HEK293T (cell line): ENCODE measurements around the gene IFT81.
"Not testable (repeated sequence)": the region's sequence is repeated elsewhere in the genome, so short reads cannot be mapped to it uniquely, and the experiment has no call there.

Source experiments
- CTCF ChIA-PET: fragments of 350-600 bp; formaldehyde crosslinking; extraction: SDS; loops from one replicate; lab custom pipeline; 2021; ENCODE audit warnings: antibody characterized with exemption, inconsistent platforms; lab: Yijun Ruan, JAX
- POLR2A ChIA-PET: fragments of 350-600 bp; formaldehyde crosslinking; extraction: SDS; loops from one replicate; lab custom pipeline; 2020; ENCODE audit warnings: antibody characterized with exemption, inconsistent platforms; lab: Yijun Ruan, JAX
- DNase-seq: peaks from one replicate; pipeline ENCODE4 v3.0.0; 2012; ENCODE audit warnings: mixed read lengths; ENCODE audit errors: extremely low spot score
- ARNT ChIP-seq: fragments of 450-650 bp; IDR thresholded peaks from 2 replicates; pipeline ENCODE4 v1.6.1; 2017; ENCODE audit warnings: mild to moderate bottlenecking
- BHLHE40 ChIP-seq: fragments of 450-650 bp; IDR thresholded peaks from 2 replicates; pipeline ENCODE4 v1.6.1; 2016; ENCODE audit warnings: mild to moderate bottlenecking, moderate library complexity, borderline replicate concordance
- CTBP1 ChIP-seq: fragments of 450-650 bp; IDR thresholded peaks from 2 replicates; pipeline ENCODE4 v1.6.1; 2016; ENCODE audit warnings: borderline replicate concordance
- ELF4 ChIP-seq: fragments of 450-650 bp; IDR thresholded peaks from 2 replicates; pipeline ENCODE4 v1.6.1; 2017; ENCODE audit warnings: antibody characterized with exemption
- FOXA1 ChIP-seq: fragments of 450-650 bp; IDR thresholded peaks from 2 replicates; pipeline ENCODE4 v1.6.1; 2016; ENCODE audit warnings: mild to moderate bottlenecking
- FOXK2 ChIP-seq: fragments of 450-650 bp; IDR thresholded peaks from 2 replicates; pipeline ENCODE4 v1.6.1; 2016; ENCODE audit warnings: mild to moderate bottlenecking
- FOXM1 ChIP-seq: fragments of 450-650 bp; IDR thresholded peaks from 2 replicates; pipeline ENCODE4 v1.6.1; 2017; ENCODE audit warnings: mild to moderate bottlenecking, borderline replicate concordance
- HDGF ChIP-seq: fragments of 450-650 bp; IDR thresholded peaks from 2 replicates; pipeline ENCODE4 v1.6.1; 2017; ENCODE audit warnings: antibody characterized with exemption, borderline replicate concordance
- L3MBTL2 ChIP-seq: fragments of 450-650 bp; conservative IDR thresholded peaks from 2 replicates; pipeline ENCODE4 v1.6.1; 2016; ENCODE audit warnings: mild to moderate bottlenecking
- LEF1 ChIP-seq: fragments of 450-650 bp; IDR thresholded peaks from 2 replicates; pipeline ENCODE4 v1.6.1; 2017; ENCODE audit warnings: mild to moderate bottlenecking, borderline replicate concordance
- NFRKB ChIP-seq: fragments of 450-650 bp; IDR thresholded peaks from 2 replicates; pipeline ENCODE4 v1.6.1; 2016; ENCODE audit warnings: mild to moderate bottlenecking, moderate library complexity
- PKNOX1 ChIP-seq: fragments of 450-650 bp; IDR thresholded peaks from 2 replicates; pipeline ENCODE4 v1.6.1; 2016
- SP1 ChIP-seq: fragments of 450-650 bp; IDR thresholded peaks from 2 replicates; pipeline ENCODE4 v1.6.1; 2017
- SUZ12 ChIP-seq: fragments of 450-650 bp; IDR thresholded peaks from 2 replicates; pipeline ENCODE4 v1.6.1; 2016; ENCODE audit warnings: mild to moderate bottlenecking
- TARDBP ChIP-seq: fragments of 450-650 bp; IDR thresholded peaks from 2 replicates; pipeline ENCODE4 v1.6.1; 2016
- ZNF384 ChIP-seq: fragments of 450-650 bp; IDR thresholded peaks from 2 replicates; pipeline ENCODE4 v1.6.1; 2016

IFT81 gene

GRCh38 chr12:110116623-110117022, 7.5 kb upstream of the IFT81 start:
- ChIA-PET CTCF (no interaction called here), POLR2A (no interaction called here)
- no peak for DNase-seq
- no peak for TF ChIP-seq SUZ12
- no peak for TF ChIP-seq BHLHE40
- no peak for TF ChIP-seq SP1
- no peak for TF ChIP-seq FOXK2
- TF ChIP-seq PKNOX1: no peak
- no peak for TF ChIP-seq ELF4
- no peak for TF ChIP-seq ZNF384
- no peak for TF ChIP-seq HDGF
- TF ChIP-seq NFRKB: no peak
- no peak for TF ChIP-seq CTBP1
- no peak for TF ChIP-seq FOXM1
- TF ChIP-seq L3MBTL2: no peak
- TF ChIP-seq FOXA1: no peak
- TF ChIP-seq LEF1: no peak

GRCh38 chr12:110117210-110117609, 6.9 kb upstream of the IFT81 start:
- CTCF ChIA-PET, POLR2A ChIA-PET, DNase-seq: not testable (repeated sequence)
- peak; percentile 92 for TF ChIP-seq ZNF384

- TF ChIP-seq TARDBP (no peak), LEF1 (no peak), L3MBTL2 (no peak), CTBP1 (no peak), SP1 (no peak), SUZ12 (no peak), FOXK2 (no peak), ZNF384 (no peak), ELF4 (no peak)
- CTCF ChIA-PET: interaction anchor here (0.7 kb wide), 1 partner anchor 169 kb away, joined by 5 read pairs; no protein-coding TSS in a partner anchor
- POLR2A ChIA-PET: no interaction called here
- no peak for DNase-seq
These were observed 6.0 kb upstream of the IFT81 start for GRCh38 chr12:110117956-110118685.

GRCh38 chr12:110122929-110123328, 1.2 kb upstream of the IFT81 start:
- ChIA-PET CTCF (interaction anchor here (0.6 kb wide), 1 partner anchor 52 kb away, joined by 3 read pairs; no protein-coding TSS in a partner anchor), POLR2A (no interaction called here)
- TF ChIP-seq SP1 (no peak), FOXK2 (no peak), CTBP1 (no peak), FOXM1 (no peak), ARNT (no peak), PKNOX1 (no peak), TARDBP (no peak), BHLHE40 (no peak), ELF4 (no peak), ZNF384 (no peak), LEF1 (no peak), FOXA1 (no peak), L3MBTL2 (no peak), SUZ12 (no peak), NFRKB (no peak), HDGF (no peak)
- no peak for DNase-seq

- no peak for DNase-seq
- CTCF ChIA-PET: interaction anchor here (0.6 kb wide), 1 partner anchor 424 kb away, joined by 5 read pairs; no protein-coding TSS in a partner anchor
- no peak for TF ChIP-seq SP1
- no peak for TF ChIP-seq FOXK2
- TF ChIP-seq ELF4: no peak
- peak; percentile 93 for TF ChIP-seq L3MBTL2
- no peak for TF ChIP-seq SUZ12
- no peak for TF ChIP-seq ZNF384
- POLR2A ChIA-PET: interaction anchor here (0.8 to 1.7 kb wide), 5 partner anchors 9 to 164 kb away, joined by 3 to 6 read pairs (median 4); partner anchors contain the start of gene ATP2A2
These were observed 263 bp upstream of the IFT81 start for GRCh38 chr12:110123919-110124268.

- no peak for DNase-seq
- ChIA-PET POLR2A (no interaction called here), CTCF (no interaction called here)
- no peak for TF ChIP-seq FOXM1
- no peak for TF ChIP-seq SP1
- TF ChIP-seq ELF4: no peak
- TF ChIP-seq CTBP1: no peak
- no peak for TF ChIP-seq ARNT
- no peak for TF ChIP-seq FOXK2
- TF ChIP-seq NFRKB: no peak
- no peak for TF ChIP-seq TARDBP
- TF ChIP-seq BHLHE40: no peak
- no peak for TF ChIP-seq HDGF
- no peak for TF ChIP-seq L3MBTL2
- TF ChIP-seq FOXA1: no peak
- no peak for TF ChIP-seq ZNF384
- no peak for TF ChIP-seq PKNOX1
- TF ChIP-seq SUZ12: no peak
- no peak for TF ChIP-seq LEF1
These were observed 2.4 kb downstream of the IFT81 start for GRCh38 chr12:110126557-110126956.
